GM19463 (cell line): ENCODE results near the gene DBNDD2.

Experiments used
- ATAC-seq: cut with Tn5 transposase; IDR thresholded peaks from one replicate; pipeline ENCODE4 v1.9.1; 2021; ENCODE audit warnings: mild to moderate bottlenecking, moderate library complexity; ENCODE audit not compliant: unreplicated experiment

The DBNDD2 gene

DNA sequence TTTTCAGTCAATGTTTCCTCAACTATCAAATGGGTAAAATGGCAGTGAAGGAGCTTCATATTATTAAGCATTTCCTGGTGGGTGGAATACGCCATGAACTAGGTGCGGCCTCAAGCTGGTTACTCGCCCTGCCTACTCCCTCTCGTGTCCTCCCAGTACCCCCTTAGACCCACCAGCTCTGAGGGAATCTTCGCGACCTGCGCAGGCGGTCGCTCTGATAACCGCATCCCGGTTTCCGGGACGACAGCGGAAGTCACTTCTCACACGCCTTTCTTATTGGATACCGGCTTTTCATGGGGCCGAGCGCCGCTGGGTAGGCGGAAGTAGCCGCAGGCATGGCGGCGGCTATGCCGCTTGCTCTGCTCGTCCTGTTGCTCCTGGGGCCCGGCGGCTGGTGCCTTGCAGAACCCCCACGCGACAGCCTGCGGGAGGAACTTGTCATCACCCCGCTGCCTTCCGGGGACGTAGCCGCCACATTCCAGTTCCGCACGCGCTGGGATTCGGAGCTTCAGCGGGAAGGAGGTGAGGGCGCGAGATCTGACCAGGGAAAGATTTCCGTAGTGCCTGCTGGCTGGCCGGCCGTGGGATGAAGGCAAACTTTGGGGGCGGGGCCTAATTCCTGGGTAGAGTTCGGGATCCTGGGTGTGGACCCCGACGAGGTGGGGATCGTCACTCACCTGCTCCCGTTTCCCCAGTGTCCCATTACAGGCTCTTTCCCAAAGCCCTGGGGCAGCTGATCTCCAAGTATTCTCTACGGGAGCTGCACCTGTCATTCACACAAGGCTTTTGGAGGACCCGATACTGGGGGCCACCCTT is 7.9 kb downstream of the DBNDD2 start, which contains the start of gene PIGT:
Gene PIGT, plus strand, starts transcription at position 320 of the 816 bp plus-strand sequence. Its CDS starts 16 bp downstream, at position 336.
- ATAC-seq = peak; percentile 70

- no peak for ATAC-seq
These were observed 8.8 kb downstream of the DBNDD2 start for GRCh38 chr20:45416917-45417316.

DNA sequence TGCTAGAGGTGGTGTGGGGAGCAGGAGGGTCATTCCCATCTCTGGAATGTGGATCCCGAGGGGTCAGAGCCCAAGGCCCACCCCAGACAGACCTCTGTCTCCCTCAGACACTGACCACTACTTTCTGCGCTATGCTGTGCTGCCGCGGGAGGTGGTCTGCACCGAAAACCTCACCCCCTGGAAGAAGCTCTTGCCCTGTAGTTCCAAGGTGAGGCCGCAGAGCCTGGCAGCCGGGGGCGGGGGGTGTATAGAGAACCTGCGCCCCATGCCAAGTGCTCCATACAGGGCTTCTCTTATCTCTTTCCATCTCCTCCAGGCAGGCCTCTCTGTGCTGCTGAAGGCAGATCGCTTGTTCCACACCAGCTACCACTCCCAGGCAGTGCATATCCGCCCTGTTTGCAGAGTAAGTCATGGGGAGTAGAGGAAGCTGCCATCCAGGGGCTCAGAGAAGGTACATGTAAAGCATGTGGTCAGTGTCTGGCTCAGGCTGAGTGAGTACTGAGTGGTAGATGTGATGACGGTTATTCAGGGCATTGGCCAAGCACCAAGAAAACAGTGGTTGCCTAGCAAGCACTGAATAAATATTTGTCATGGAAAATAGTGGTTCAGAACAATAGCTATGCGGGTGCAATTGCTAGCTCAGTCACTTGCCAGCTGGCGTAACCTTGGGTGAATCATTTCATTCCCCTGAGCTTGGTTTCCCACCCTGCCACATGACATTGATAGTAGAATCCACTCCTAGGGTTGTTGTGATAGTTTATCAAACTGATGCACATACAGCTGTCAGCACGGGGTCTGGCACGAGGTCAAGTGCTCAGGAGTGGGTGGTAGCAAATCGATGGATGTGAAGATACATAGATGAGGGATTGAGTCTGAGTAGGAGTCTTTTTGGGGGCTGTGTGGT is 11.4 kb downstream of the DBNDD2 start:
- ATAC-seq = peak; percentile 74

DNA sequence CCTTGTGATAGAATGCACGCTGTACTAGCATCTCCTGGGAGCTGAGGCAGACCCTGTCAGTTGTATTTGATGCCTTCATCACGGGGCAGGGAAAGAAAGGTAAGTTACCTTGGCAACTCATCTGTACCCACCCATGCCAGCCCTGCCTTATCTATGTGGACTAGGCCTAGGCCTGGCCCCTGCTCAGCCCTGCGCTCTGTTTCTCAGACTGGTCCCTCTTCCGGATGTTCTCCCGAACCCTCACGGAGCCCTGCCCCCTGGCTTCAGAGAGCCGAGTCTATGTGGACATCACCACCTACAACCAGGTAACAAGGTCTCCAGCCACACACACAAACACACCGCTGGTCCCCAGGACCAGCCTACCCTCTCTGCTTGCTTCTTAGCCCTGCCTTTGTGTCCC is 12.0 kb downstream of the DBNDD2 start:
- no peak for ATAC-seq

DNA sequence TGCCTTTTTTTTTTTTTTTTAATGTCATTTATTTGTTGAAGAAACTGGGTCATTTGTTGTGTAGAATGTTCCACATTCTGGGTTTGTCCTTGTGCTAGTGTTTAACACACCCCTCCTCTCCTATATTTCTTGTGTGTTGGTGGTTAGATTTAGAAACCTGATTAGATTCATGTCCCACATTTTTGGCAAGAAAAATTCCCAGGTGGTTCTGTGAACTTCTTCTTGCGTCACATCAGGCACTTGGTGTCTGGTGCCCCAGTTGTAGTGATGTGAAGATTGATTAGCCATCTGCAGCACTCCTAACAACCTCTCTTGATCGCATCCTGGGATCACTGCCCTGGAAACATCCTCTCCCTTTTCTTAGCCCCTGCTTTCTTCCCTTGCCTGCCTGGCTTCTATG is 15.6 kb downstream of the DBNDD2 start:
- no peak for ATAC-seq

GRCh38 chr20:45425561-45425960 is 17.5 kb downstream of the DBNDD2 start:
- ATAC-seq = no peak

- ATAC-seq = no peak
These were observed 18.4 kb downstream of the DBNDD2 start for GRCh38 chr20:45426320-45427016.

- no peak for ATAC-seq
These were observed 19.4 kb downstream of the DBNDD2 start for GRCh38 chr20:45427236-45428149.

GRCh38 chr20:45429618-45430017 is 21.5 kb downstream of the DBNDD2 start:
- ATAC-seq = no peak

DNA sequence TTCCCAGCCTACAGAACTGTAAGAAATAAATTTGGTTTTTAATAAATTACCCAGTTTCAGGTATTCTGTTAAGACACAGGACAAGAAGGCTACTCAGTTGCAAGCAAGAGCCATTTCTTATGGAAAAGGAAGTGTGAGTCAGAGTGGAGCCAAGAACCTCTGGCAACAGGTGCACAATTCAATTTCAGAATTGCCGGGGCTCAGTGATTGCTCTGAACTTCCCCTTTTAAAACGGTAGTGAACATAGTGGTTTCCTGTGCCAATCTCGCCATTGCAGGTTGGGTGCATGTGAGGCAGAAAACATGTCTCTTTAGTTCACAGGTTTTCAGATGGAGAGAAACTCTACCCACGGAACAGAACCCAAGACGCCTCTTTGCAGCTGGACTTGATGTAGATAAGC is 24.2 kb downstream of the DBNDD2 start:
- peak; percentile 68 for ATAC-seq

DNA sequence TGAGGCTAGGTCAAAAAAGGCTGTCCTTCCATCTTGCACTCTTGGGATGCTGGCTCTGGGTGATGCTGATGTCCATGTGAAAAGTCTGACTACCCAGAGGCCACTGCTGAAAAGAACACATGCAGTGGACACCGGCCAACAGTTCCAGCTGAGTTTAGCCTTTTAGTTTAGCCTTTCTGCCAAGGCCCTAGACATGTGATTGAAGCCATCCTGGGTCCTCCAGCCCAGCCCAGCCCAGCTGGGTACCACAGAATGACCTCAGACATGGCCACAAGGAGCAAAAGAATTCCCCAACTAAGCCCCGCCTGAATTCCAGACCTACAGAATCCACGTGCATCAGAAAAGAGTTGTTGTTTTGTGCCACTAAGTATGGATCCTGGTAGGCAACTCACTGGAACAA is 25.2 kb downstream of the DBNDD2 start:
- no peak for ATAC-seq

DNA sequence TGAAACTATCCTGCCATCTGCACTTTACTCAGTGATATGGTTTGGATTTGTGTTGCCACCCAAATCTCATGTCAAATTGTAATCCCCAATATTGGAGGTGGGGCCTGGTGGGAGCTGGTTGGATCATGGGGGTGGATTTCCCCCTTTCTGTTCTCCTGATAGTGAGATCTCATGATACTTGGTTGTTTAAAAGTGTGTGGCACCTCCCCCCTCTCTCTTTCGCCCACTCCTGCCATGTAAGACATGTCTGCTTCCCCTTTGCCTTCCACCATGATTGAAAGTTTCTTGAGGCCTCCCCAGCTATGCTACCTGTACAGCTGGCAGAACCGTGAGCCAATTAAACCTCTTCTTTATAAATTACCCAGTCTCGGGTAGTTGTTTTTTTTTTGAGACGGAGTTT is 25.9 kb downstream of the DBNDD2 start:
- ATAC-seq = no peak

GRCh38 chr20:45436732-45437485 is 28.8 kb downstream of the DBNDD2 start:
- ATAC-seq = peak; percentile 88

DNA sequence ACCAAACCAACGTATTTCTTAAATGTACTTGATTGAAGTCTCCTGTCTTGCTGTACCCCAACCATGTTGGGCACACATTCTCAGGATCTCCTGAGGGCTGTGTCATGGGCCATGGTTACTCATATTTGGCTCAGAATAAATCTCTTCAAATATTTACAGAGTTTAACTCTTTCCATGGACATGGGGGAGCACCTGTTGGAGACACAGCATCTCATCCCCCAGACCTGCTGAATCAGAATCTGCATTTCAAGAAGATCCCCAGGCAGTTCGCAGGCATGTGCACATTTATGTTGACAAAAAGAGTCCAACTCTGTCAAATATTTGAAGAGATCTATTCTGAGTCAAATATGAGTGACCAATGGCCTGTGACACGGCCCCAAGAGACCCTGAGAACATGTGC is 32.3 kb downstream of the DBNDD2 start:
- ATAC-seq = no peak

GRCh38 chr20:45440891-45441685 is 33.0 kb downstream of the DBNDD2 start:
- ATAC-seq = no peak

DNA sequence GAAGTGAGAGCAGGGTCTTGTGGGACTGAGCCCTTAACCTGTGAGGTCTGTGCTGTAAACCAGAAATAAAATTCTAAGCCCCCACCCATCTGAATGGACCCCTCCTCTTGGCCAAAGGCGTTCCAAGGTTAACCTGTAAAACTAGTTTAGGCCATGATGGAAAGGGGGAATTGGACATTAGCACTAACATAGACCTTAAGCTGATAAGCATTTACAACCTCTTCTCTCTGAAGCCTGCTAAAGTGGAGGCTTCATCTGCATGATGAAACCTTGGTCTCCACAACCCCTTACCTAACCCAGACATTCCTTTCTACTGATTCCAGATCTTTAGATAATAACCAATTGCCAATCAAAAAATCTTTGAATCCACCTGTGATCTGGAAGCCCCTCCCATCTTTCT is 33.7 kb downstream of the DBNDD2 start:
- ATAC-seq = no peak

DNA sequence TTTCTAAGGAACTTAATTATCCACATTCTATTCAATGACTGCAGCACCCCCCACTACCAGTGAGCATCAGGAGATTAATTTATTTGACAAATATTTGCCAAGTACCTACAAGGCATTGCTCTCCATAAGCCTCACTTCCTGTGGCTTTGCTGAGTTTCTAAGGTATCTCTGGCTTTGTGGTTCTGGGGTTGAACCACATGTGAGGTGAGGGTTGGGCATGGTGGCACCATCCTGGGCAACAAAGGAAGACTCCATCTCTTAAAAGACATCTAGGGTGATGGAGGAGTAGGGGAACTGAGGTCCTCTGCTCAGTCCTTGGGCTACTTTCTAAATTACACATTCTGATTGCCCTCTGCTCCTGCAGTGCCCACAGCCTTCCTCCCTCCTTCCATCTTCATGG is 36.0 kb downstream of the DBNDD2 start:
- ATAC-seq = no peak

DNA sequence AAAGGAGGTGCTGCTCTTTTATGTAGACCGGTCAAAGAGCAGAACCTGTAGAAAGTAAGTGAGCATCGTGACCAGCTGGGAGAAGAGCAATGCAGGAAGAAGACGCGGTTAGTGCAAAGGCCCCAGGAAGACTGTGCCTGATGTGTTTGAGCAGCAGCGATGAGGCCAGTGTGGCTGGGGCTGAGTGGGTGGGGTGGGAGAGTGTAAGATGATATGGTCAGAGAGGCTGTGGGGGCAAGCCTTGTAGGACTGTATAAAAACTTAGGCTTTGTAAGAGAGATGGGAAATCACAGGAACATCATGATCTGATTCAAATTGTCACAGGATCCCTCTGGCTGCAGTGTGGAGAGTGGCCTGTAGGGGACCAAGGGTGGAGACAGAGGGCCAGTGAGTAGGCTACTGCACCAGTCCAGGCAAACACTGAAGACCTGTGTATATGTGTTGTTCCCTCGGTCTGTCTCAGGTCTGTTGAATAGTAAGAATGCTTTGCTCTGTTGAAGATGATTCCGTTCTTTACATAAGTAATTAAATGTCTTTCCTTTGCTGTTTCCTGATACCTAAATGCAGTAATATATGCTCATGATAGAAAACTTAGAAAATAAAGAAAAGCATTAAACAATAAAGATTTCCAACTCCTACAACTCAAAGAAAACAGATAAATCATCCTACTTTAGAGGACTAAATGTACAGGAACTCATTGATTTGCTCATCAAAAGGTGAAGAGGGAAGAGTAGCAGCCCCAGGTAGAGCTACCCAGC is 37.9 kb downstream of the DBNDD2 start:
- no peak for ATAC-seq
